MM.1S (cell line): ENCODE data around the gene FANCE.

ENCODE experiments used
- DNase-seq: peaks from one replicate; pipeline ENCODE4 v3.0.0-alpha.2; 2015
- H2AFZ ChIP-seq: fragments of 300-600 bp; sonication (generic); 2 replicates; pipeline ENCODE4 v1.6.0; 2016; ENCODE audit warnings: antibody characterized with exemption, low read length
- H3F3A ChIP-seq: fragments of 300-600 bp; sonication (generic); 2 replicates; pipeline ENCODE4 v1.6.1; 2016; ENCODE audit warnings: mild to moderate bottlenecking, antibody characterized with exemption, low read length, moderate library complexity, mixed read lengths; ENCODE audit not compliant: insufficient read depth
- H3K27ac ChIP-seq: fragments of 300-600 bp; sonication (generic); 2 replicates; pipeline ENCODE4 v1.5.1; 2016; ENCODE audit warnings: mild to moderate bottlenecking, low read length
- H3K27me3 ChIP-seq: fragments of 300-600 bp; sonication (generic); replicated peaks from 2 replicates; pipeline ENCODE4 v1.6.0; 2016; ENCODE audit warnings: low read length; ENCODE audit not compliant: insufficient read depth
- H3K36me3 ChIP-seq: fragments of 300-600 bp; sonication (generic); replicated peaks from 2 replicates; pipeline ENCODE4 v1.6.1; 2016; ENCODE audit warnings: mild to moderate bottlenecking, low read length, mixed read lengths; ENCODE audit not compliant: insufficient read depth
- H3K4me1 ChIP-seq: fragments of 300-600 bp; sonication (generic); 2 replicates; pipeline ENCODE4 v1.6.1; 2016; ENCODE audit warnings: low read length, mixed read lengths
- H3K4me2 ChIP-seq: fragments of 300-600 bp; sonication (generic); 2 replicates; pipeline ENCODE4 v1.6.0; 2016; ENCODE audit warnings: low read depth, low read length
- H3K4me3 ChIP-seq: fragments of 300-600 bp; sonication (generic); 2 replicates; pipeline ENCODE4 v1.5.1; 2016; ENCODE audit warnings: low read length, mixed read lengths
- H3K79me2 ChIP-seq: fragments of 300-600 bp; sonication (generic); 2 replicates; pipeline ENCODE4 v1.6.1; 2016; ENCODE audit warnings: mixed run types, low read length, mixed read lengths
- H3K9ac ChIP-seq: fragments of 300-600 bp; sonication (generic); 2 replicates; pipeline ENCODE4 v1.6.1; 2016; ENCODE audit warnings: low read length, mixed read lengths
- H3K9me2 ChIP-seq: fragments of 300-600 bp; sonication (generic); replicated peaks from 2 replicates; pipeline ENCODE4 v1.6.1; 2016; ENCODE audit warnings: mild to moderate bottlenecking, low read length, mixed read lengths; ENCODE audit not compliant: insufficient read depth
- H3K9me3 ChIP-seq: fragments of 300-600 bp; sonication (generic); replicated peaks from 2 replicates; pipeline ENCODE4 v1.6.1; 2016; ENCODE audit warnings: mild to moderate bottlenecking, low read length, mixed read lengths; ENCODE audit not compliant: insufficient read depth
- H4K20me1 ChIP-seq: fragments of 300-600 bp; sonication (generic); 2 replicates; pipeline ENCODE4 v1.6.1; 2016; ENCODE audit warnings: mild to moderate bottlenecking, low read length, moderate library complexity, mixed read lengths; ENCODE audit not compliant: insufficient read depth
- EZH2 ChIP-seq: fragments of 300-600 bp; sonication (generic); optimal IDR thresholded peaks from 2 replicates; pipeline ENCODE3; 2017; ENCODE audit warnings: low read depth, mild to moderate bottlenecking, antibody characterized with exemption, low read length, mixed read lengths
- EZH2phosphoT487 ChIP-seq: fragments of 300-600 bp; sonication (generic); IDR thresholded peaks from 2 replicates; pipeline ENCODE4 v1.6.1; 2018; ENCODE audit warnings: antibody characterized with exemption, low read length
- TF ChIP-seq, protein P1 (sequence below): fragments of 300-600 bp; sonication (generic); IDR thresholded peaks from 2 replicates; pipeline ENCODE4 v1.5.1; 2016; ENCODE audit warnings: antibody characterized with exemption, low read length, mixed read lengths

Gene FANCE

DNA sequence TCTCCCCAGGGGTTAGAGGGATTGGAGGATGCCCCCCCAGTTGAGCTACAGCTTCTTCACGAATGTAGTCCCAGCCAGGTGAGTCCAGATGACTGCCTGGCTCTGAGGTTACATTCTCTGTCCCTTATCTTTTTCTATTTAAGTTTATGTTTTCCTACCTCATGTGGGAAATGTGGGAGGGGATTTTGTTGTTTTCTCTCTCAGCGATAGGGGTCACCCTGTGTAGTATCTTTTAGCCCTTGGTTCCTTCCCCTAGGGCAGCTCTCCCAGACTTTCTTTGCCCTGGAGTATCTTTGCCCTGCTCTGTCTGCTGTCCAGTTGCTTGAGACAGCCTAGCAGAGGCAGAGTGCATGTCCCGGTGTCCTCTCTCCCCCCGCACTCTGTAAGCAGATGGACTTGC, 5.8 kb downstream of the FANCE start:
- Histone ChIP-seq H3K27me3 (no peaks in the 10 kb centered on the region), H3K9ac (no peak overlapping the region), H3K4me1 (0 out of 2 replicates have a peak, but pooled peaks cover 6% of the 10 kb centered on the region), H3F3A (no peaks in the 10 kb centered on the region), H4K20me1 (no peaks in the 10 kb centered on the region), H3K9me3 (no peaks in the 10 kb centered on the region), H3K27ac (no peak overlapping the region), H3K9me2 (no peaks in the 10 kb centered on the region), H3K4me2 (no peak overlapping the region), H3K36me3 (no peaks in the 10 kb centered on the region), H2AFZ (no peak overlapping the region), H3K79me2 (0 out of 2 replicates have a peak, but pooled peaks cover 4% of the 10 kb centered on the region), H3K4me3 (no peak overlapping the region)
- DNase-seq: no peak
- TF ChIP-seq EZH2phosphoT487 (no peak), EZH2 (no peak)
- TF ChIP-seq, protein P1, sequence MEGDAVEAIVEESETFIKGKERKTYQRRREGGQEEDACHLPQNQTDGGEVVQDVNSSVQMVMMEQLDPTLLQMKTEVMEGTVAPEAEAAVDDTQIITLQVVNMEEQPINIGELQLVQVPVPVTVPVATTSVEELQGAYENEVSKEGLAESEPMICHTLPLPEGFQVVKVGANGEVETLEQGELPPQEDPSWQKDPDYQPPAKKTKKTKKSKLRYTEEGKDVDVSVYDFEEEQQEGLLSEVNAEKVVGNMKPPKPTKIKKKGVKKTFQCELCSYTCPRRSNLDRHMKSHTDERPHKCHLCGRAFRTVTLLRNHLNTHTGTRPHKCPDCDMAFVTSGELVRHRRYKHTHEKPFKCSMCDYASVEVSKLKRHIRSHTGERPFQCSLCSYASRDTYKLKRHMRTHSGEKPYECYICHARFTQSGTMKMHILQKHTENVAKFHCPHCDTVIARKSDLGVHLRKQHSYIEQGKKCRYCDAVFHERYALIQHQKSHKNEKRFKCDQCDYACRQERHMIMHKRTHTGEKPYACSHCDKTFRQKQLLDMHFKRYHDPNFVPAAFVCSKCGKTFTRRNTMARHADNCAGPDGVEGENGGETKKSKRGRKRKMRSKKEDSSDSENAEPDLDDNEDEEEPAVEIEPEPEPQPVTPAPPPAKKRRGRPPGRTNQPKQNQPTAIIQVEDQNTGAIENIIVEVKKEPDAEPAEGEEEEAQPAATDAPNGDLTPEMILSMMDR: no peak

DNA sequence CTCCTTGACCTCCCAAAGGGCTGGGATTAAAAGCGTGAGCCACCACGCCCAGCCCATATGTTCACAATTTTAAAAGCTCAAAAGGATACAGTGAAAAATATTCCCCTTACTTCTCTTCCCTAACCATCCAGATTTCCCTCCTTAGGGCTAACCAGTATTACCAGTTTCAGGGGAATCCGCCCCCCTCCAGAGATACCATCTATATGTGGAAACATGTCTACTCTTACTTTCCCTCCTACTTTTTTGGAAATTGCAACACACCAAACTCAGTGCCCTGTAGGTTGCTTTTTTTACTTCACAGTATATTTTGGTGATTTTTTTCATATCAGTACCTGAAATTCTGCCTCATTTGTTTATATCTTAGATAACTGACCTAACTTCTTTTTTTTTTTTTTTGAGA, 9.1 kb downstream of the FANCE start:
- Histone ChIP-seq H3K9me3 (no peaks in the 10 kb centered on the region), H3K9ac (no peak overlapping the region), H3K27ac (no peak overlapping the region), H3K4me3 (no peak overlapping the region), H3K9me2 (no peaks in the 10 kb centered on the region), H4K20me1 (no peaks in the 10 kb centered on the region), H3K79me2 (no peaks in the 10 kb centered on the region), H2AFZ (no peak overlapping the region), H3F3A (no peaks in the 10 kb centered on the region), H3K4me1 (no peaks in the 10 kb centered on the region), H3K27me3 (no peaks in the 10 kb centered on the region), H3K4me2 (no peak overlapping the region), H3K36me3 (no peaks in the 10 kb centered on the region)
- no peak for DNase-seq
- TF ChIP-seq EZH2phosphoT487: no peak

DNA sequence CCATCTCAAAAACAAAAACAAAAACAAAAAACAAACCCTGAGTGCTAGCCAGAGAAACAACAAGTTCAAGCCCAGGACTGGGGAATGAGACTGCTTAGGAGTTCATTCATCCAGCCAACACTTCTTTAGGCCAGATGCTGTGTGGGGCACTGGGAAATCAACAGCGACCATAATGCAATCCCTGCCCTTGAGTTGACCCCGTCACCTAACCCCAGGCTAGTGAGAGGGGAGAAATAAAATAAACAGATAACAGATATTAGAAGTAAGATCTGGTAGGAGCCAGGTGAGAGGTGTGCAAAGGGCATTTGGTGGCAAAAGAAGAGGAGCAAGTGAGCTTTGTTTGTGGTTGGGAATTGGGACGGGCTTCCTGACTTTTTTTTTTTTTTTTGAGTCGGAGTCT, 11.2 kb downstream of the FANCE start:
- Histone ChIP-seq H3K4me1 (peaks cover 5% of the 10 kb centered on the region), H3K9me3 (no peaks in the 10 kb centered on the region), H3K9ac (no peak overlapping the region), H3K4me3 (no peak overlapping the region), H2AFZ (no peak overlapping the region), H3K79me2 (peaks cover 2% of the 10 kb centered on the region), H3F3A (peaks cover under 1% of the 10 kb centered on the region; the same call in 1 of the 2 replicates), H3K27ac (no peak overlapping the region), H3K4me2 (no peak overlapping the region), H4K20me1 (no peaks in the 10 kb centered on the region), H3K36me3 (no peaks in the 10 kb centered on the region), H3K9me2 (no peaks in the 10 kb centered on the region), H3K27me3 (no peaks in the 10 kb centered on the region)
- TF ChIP-seq, protein P1: no peak
- TF ChIP-seq EZH2phosphoT487 (no peak), EZH2 (no peak)
- DNase-seq: no peak

DNA sequence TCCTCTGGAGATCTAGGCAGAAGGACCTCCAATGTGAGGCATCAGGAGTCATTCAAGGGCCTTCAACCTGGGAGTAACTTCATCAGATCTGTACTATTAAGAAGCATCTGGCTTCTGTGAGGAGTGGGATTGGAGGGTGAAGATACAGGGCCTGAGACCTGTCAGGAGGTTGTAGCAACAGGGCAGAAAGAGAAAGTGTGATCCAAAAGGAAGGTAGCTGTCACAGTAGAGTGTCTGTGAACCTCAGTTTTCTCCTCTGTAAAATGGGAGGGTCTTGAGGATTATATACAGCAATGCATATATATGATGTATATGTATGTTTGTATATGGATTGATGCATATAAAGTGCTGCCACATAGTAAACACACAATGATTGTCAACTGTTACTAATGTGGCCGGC, 13.5 kb downstream of the FANCE start:
- Histone ChIP-seq H3F3A (peaks cover 23% of the 10 kb centered on the region), H3K79me2 (peaks cover 25% of the 10 kb centered on the region), H3K4me3 (no peak overlapping the region), H3K36me3 (peaks cover 13% of the 10 kb centered on the region), H3K27ac (no peak overlapping the region), H4K20me1 (peaks cover 17% of the 10 kb centered on the region), H3K9ac (no peak overlapping the region), H3K27me3 (no peaks in the 10 kb centered on the region), H3K4me1 (peaks cover 11% of the 10 kb centered on the region), H2AFZ (no peak overlapping the region), H3K9me3 (no peaks in the 10 kb centered on the region), H3K4me2 (no peak overlapping the region), H3K9me2 (no peaks in the 10 kb centered on the region)
- DNase-seq: no peak
- TF ChIP-seq EZH2: no peak
- TF ChIP-seq EZH2phosphoT487: no peak
- TF ChIP-seq, protein P1: no peak
